HG03558 (cell line): Measurements from ENCODE around the gene COBLL1.

Source experiments
- ATAC-seq: cut with Tn5 transposase; IDR thresholded peaks from one replicate; pipeline ENCODE4 v1.9.1; 2021; ENCODE audit warnings: moderate number of reproducible peaks; ENCODE audit not compliant: unreplicated experiment; ENCODE audit errors: extremely low read depth

The COBLL1 gene

GRCh38 chr2:164655336-164655735 is 186.3 kb downstream of the COBLL1 start:
- no peak for ATAC-seq

DNA sequence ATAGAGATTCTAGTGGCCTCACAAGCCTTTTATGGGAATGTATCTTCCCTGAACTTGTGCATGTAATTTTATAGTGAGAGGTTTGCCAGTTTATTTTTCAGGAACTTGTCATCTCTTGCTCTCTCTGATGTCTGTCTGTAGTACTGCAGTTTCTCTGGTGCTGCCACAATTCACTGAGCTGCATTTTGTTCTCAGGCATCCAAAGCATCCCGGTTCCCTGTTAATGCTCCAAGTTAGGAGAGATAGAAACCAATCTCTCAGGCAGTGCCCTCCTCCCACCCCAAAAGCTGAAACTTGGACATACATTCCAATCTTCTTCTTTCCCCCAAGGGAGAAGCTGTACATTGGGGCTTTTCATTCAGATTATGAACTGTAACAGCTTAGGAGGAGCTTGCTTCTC is 190.3 kb downstream of the COBLL1 start:
- no peak for ATAC-seq

DNA sequence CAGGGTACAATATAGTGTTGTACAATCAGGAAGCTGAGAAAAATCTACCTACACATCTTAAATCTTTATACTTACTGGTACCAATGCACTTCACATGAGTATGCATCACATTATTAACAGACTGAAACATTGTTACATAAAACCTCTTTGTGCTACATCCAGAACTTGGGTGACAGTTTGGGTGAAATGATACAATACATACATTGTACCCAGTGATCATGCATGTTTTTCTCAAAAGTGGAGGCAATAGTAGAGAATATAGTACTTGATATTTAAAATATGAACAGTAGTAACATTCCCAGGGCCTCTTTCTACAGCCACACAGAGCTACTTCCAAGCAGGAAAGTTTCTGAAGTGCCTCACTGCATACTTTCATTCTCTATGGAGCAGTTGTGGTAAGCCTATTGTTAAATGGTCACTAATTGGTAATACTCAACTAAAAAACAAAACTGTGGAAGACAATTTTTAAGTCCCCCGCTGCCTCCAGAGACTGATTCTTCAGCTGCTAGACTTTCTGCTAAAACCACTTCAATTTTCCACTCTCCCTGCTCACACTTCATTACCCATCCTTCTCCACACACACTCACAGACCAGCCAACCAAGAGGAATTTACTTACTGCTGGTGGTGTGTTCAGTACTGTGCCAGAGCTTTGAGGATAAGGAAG is 197.5 kb downstream of the COBLL1 start:
- ATAC-seq: no peak

- ATAC-seq: no peak
These were observed 198.6 kb downstream of the COBLL1 start for GRCh38 chr2:164642946-164643555.

GRCh38 chr2:164642268-164642667 is 199.4 kb downstream of the COBLL1 start:
- no peak for ATAC-seq
